GM12878 (cell line): ENCODE results near the gene MYMX. TPM values are rescaled to one million over a fixed set of nuclear protein-coding genes. Genes with fewer than 3 reads are reported as not detected.

Experiments
- ATAC-seq: fragments of 200-7000 bp; cut with Tn5 transposase; 3 replicates; pipeline ENCODE4 v1.9.1; 2020; ENCODE audit warnings: mild to moderate bottlenecking, moderate library complexity
- BruUV-seq: library from RNA; stranded (reverse); fragments of 400-500 nt; replicated peaks from 2 replicates; lab custom pipeline; 2021; lab: Mats Ljungman, UMichigan
- CTCF ChIA-PET: fragments of 300-600 bp; sonication (Branson Sonifier 250); formaldehyde crosslinking; extraction: SDS; loops from one replicate; lab custom pipeline; 2021; ENCODE audit warnings: inconsistent platforms; lab: Yijun Ruan, JAX
- POLR2A ChIA-PET: fragments of 350-600 bp; formaldehyde crosslinking; extraction: SDS; loops from one replicate; lab custom pipeline; 2021; ENCODE audit warnings: inconsistent platforms; lab: Charles Lee
- RAD21 ChIA-PET: fragments of 300-600 bp; sonication (Branson Sonifier 250); formaldehyde crosslinking; loops from one replicate; lab custom pipeline; 2023; ENCODE audit warnings: antibody characterized with exemption; ENCODE audit not compliant: unreplicated experiment; lab: Charles Lee
- SMC1A ChIA-PET: fragments of 300-600 bp; sonication (Branson Sonifier 250); formaldehyde crosslinking; loops from one replicate; lab custom pipeline; 2023; ENCODE audit not compliant: unreplicated experiment, uncharacterized antibody; lab: Charles Lee
- DNase-seq: peaks from one replicate; pipeline ENCODE4 v3.0.0-alpha.2; 2011; ENCODE audit warnings: low read depth, low spot score
- FAIRE-seq: peaks from 3 replicates; lab custom pipeline; 2011; peaks lifted over from hg19 to GRCh38; lab: Jason Lieb, UNC
- H2AFZ ChIP-seq: 2 replicates; pipeline ENCODE4 v1.6.0; 2011; ENCODE audit warnings: low read depth, low read length, control low read depth; ENCODE audit not compliant: control insufficient read depth
- H3K27ac ChIP-seq: 2 replicates; pipeline ENCODE4 v1.5.1; 2011; ENCODE audit warnings: control low read depth; ENCODE audit not compliant: control insufficient read depth, insufficient read depth
- H3K27me3 ChIP-seq, 2 experiments: replicated peaks in 1 of 2; 2 replicates each; pipeline versions ENCODE4 v1.6.0 to v1.6.1; 2011; ENCODE audit warnings: low read length in 1 of 2; ENCODE audit not compliant: control insufficient read depth in 2 of 2, insufficient read depth in 2 of 2
- H3K36me3 ChIP-seq, 2 experiments: 2 replicates each; pipeline ENCODE4 v1.5.1; 2011; ENCODE audit warnings: low read length in 1 of 2; ENCODE audit not compliant: control insufficient read depth in 2 of 2, insufficient read depth in 2 of 2
- H3K4me1 ChIP-seq: 2 replicates; pipeline ENCODE4 v1.6.1; 2011; ENCODE audit warnings: mild to moderate bottlenecking, low read length, moderate library complexity, mixed read lengths; ENCODE audit not compliant: control insufficient read depth, insufficient read depth
- H3K4me2 ChIP-seq: 2 replicates; pipeline ENCODE4 v1.6.0; 2011; ENCODE audit warnings: control low read depth; ENCODE audit not compliant: control insufficient read depth, insufficient read depth
- H3K4me3 ChIP-seq: fragments of 200-600 bp; sonication (generic); 2 replicates; pipeline ENCODE4 v1.5.1; 2016
- H3K79me2 ChIP-seq: 2 replicates; pipeline ENCODE4 v1.6.0; 2011; ENCODE audit warnings: low read length; ENCODE audit not compliant: control insufficient read depth, insufficient read depth
- H3K9ac ChIP-seq: 2 replicates; pipeline ENCODE4 v1.8.0; 2011; ENCODE audit warnings: low read length, control low read depth, mixed read lengths; ENCODE audit not compliant: control insufficient read depth, insufficient read depth
- H3K9me3 ChIP-seq: replicated peaks from 3 replicates; pipeline ENCODE4 v1.5.1; 2011; ENCODE audit warnings: mild to moderate bottlenecking, low read length; ENCODE audit not compliant: control insufficient read depth, insufficient read depth
- H4K20me1 ChIP-seq: 2 replicates; pipeline ENCODE4 v1.6.0; 2011; ENCODE audit not compliant: control insufficient read depth, insufficient read depth
- BACH1 ChIP-seq: fragments of 450-650 bp; IDR thresholded peaks from 2 replicates; pipeline ENCODE4 v1.6.1; 2017; ENCODE audit warnings: mild to moderate bottlenecking, borderline replicate concordance
- BMI1 ChIP-seq: fragments of 450-650 bp; IDR thresholded peaks from 2 replicates; pipeline ENCODE4 v1.6.1; 2016; ENCODE audit warnings: mild to moderate bottlenecking, moderate library complexity, borderline replicate concordance
- CBX3 ChIP-seq: fragments of 200-600 bp; sonication (generic); IDR thresholded peaks from 2 replicates; pipeline ENCODE4 v1.6.1; 2016; ENCODE audit warnings: low read depth, borderline replicate concordance
- CHD2 ChIP-seq: IDR thresholded peaks from 2 replicates; pipeline ENCODE4 v1.6.1; 2011; ENCODE audit warnings: low read depth, low read length, improper control_type of control experiment, borderline replicate concordance
- EGR1 ChIP-seq, 2 experiments: IDR thresholded peaks; 1 replicate in 1 of 2; 2 replicates in 1 of 2; pipeline ENCODE4 v1.6.1; 2011 to 2012; ENCODE audit warnings: low read depth in 2 of 2, low read length in 2 of 2, borderline replicate concordance in 1 of 2, mild to moderate bottlenecking in 1 of 2, moderate library complexity in 1 of 2
- EP300 ChIP-seq, 2 experiments: fragments of 150-350 bp in 1 of 2; IDR thresholded peaks; 2 replicates each; pipeline ENCODE4 v1.6.1; 2011 to 2012; ENCODE audit warnings: low read depth in 2 of 2, low read length in 2 of 2, borderline replicate concordance in 1 of 2, improper control_type of control experiment in 1 of 2, inconsistent platforms in 1 of 2; ENCODE audit not compliant: control insufficient read depth in 1 of 2
- JUNB ChIP-seq: IDR thresholded peaks from 2 replicates; pipeline ENCODE4 v1.6.1; 2016; ENCODE audit warnings: antibody characterized with exemption, mild to moderate bottlenecking
- NFYB ChIP-seq: IDR thresholded peaks from 2 replicates; pipeline ENCODE4 v1.6.1; 2011; ENCODE audit warnings: low read depth, mild to moderate bottlenecking, low read length, improper control_type of control experiment, moderate library complexity; ENCODE audit not compliant: insufficient read depth
- NR2C1 ChIP-seq: fragments of 450-650 bp; IDR thresholded peaks from 2 replicates; pipeline ENCODE4 v1.6.1; 2017; ENCODE audit warnings: antibody characterized with exemption, mild to moderate bottlenecking, moderate library complexity
- POU2F2 ChIP-seq: IDR thresholded peaks from 3 replicates; pipeline ENCODE4 v1.6.1; 2011; ENCODE audit warnings: low read depth, mild to moderate bottlenecking, low read length, borderline replicate concordance
- SMARCA5 ChIP-seq: fragments of 450-650 bp; IDR thresholded peaks from 2 replicates; pipeline ENCODE4 v1.6.1; 2017; ENCODE audit warnings: mild to moderate bottlenecking
- TAF1 ChIP-seq: IDR thresholded peaks from 2 replicates; pipeline ENCODE4 v1.6.1; 2011; ENCODE audit warnings: mild to moderate bottlenecking, low read depth, low read length, borderline replicate concordance
- TCF12 ChIP-seq: IDR thresholded peaks from 2 replicates; pipeline ENCODE4 v1.6.1; 2011; ENCODE audit warnings: low read depth, mild to moderate bottlenecking, low read length
- ZNF24 ChIP-seq: fragments of 450-650 bp; IDR thresholded peaks from 2 replicates; pipeline ENCODE4 v1.6.1; 2017; ENCODE audit warnings: antibody characterized with exemption, mild to moderate bottlenecking
- WGBS: methylation state at CpG from one replicate; pipeline ENCODE4 v1.1.6; 2016; ENCODE audit warnings: low lambda C conversion rate; ENCODE audit not compliant: insufficient replicate concordance, insufficient coverage; ENCODE audit errors: missing lambda C conversion rate; 5-methylcytosine and 5-hydroxymethylcytosine counted together
- in situ Hi-C: fragments of 300-500 bp; cut with MboI; formaldehyde crosslinking; loops from 9 replicates; pipeline ENCODE4 v1.14.3; 2018; ENCODE audit warnings: mixed read lengths
- intact Hi-C: fragments of 100-400 bp; cut with micrococcal nuclease; formaldehyde crosslinking; loops from one replicate; pipeline ENCODE4 v1.14.2; 2022; ENCODE audit not compliant: unreplicated experiment
- polyA plus RNA-seq, 11 experiments: library from polyadenylated mRNA; depleted of rRNA in 4 of 11; unstranded in 6 of 11; stranded (reverse) in 5 of 11; fragments of >200 nt; fragmentation: Nextera tagmentation in 4 of 11; fragmentation: Illumina TruSeq in 1 of 11; extraction: Ambion mirVana in 4 of 11; extraction: Trizol in 1 of 11; gene quantifications; 1 replicate in 1 of 11; 2 replicates in 10 of 11; pipeline versions ENCODE4 v1.2.1 to v1.2.3, GENCODE V29; 2011 to 2016; ENCODE audit warnings: inconsistent platforms in 2 of 11, missing spikeins in 2 of 11, low read depth in 1 of 11
- total RNA-seq, 4 experiments: library from RNA; depleted of rRNA in 3 of 4; stranded (reverse); fragments of >200 nt in 3 of 4; fragmentation: Illumina TruSeq in 1 of 4; extraction: Trizol in 1 of 4; gene quantifications; 2 replicates each; pipeline versions ENCODE4 v1.2.1 to v1.2.3, GENCODE V29; 2013 to 2021
- TF ChIP-seq, protein P1 (sequence below): IDR thresholded peaks from 2 replicates; pipeline ENCODE4 v1.6.1; 2012; ENCODE audit warnings: improper control_type of control experiment, low read depth, low read length; ENCODE audit not compliant: insufficient replicate concordance
- TF ChIP-seq, protein P2 (sequence below): IDR thresholded peaks from 2 replicates; pipeline ENCODE4 v1.6.1; 2011; ENCODE audit warnings: borderline replicate concordance, low read depth, mild to moderate bottlenecking, moderate library complexity, low read length; ENCODE audit not compliant: insufficient read depth, poor library complexity, severe bottlenecking

MYMX gene
- total and polyA plus RNA-seq, 10 of the 15 experiments (the other 5 are each of a cell fraction or from before 2014, with no cell fraction given): not detected

DNA sequence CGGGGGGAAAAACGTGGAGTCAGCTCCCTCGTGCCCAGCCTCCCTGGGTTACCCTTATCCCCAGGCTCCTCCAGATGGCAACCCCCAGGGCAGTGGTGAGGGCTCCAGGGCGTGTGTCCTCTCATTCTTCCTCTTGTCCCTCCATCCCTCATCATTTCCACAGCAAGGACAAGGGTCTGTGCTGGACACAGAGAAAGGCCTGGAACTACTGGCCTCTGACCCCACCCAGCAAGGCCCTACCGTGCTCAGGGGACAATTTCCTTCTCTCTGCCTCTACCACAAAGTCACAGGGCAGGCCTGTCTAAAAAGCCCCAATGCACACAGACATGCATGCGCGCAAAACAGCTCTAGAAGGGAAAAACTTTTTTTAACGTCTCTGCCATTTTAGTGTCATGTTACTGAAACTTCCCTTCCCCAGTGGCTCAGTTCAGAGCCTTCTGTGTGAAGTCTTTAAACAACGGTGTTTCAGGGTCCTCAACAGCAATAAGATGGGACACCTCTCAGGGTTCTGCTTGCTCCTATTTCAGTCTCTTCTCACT lies 41.7 kb downstream of the MYMX start:
- peak overlapping the region; percentile 33 for H3K4me3 ChIP-seq
- no peak for TF ChIP-seq JUNB
- peak; percentile 33; the same call in 1 of the 3 replicates for TF ChIP-seq POU2F2
- TF ChIP-seq TCF12: peak; percentile 19; the same call in 1 of the 2 replicates
- TF ChIP-seq NFYB: no peak
- no peak for TF ChIP-seq TAF1
- TF ChIP-seq SMARCA5: 0 out of 2 replicates have a peak, but pooled peaks have one; percentile 10
- TF ChIP-seq CBX3: no peak
- TF ChIP-seq, protein P1, sequence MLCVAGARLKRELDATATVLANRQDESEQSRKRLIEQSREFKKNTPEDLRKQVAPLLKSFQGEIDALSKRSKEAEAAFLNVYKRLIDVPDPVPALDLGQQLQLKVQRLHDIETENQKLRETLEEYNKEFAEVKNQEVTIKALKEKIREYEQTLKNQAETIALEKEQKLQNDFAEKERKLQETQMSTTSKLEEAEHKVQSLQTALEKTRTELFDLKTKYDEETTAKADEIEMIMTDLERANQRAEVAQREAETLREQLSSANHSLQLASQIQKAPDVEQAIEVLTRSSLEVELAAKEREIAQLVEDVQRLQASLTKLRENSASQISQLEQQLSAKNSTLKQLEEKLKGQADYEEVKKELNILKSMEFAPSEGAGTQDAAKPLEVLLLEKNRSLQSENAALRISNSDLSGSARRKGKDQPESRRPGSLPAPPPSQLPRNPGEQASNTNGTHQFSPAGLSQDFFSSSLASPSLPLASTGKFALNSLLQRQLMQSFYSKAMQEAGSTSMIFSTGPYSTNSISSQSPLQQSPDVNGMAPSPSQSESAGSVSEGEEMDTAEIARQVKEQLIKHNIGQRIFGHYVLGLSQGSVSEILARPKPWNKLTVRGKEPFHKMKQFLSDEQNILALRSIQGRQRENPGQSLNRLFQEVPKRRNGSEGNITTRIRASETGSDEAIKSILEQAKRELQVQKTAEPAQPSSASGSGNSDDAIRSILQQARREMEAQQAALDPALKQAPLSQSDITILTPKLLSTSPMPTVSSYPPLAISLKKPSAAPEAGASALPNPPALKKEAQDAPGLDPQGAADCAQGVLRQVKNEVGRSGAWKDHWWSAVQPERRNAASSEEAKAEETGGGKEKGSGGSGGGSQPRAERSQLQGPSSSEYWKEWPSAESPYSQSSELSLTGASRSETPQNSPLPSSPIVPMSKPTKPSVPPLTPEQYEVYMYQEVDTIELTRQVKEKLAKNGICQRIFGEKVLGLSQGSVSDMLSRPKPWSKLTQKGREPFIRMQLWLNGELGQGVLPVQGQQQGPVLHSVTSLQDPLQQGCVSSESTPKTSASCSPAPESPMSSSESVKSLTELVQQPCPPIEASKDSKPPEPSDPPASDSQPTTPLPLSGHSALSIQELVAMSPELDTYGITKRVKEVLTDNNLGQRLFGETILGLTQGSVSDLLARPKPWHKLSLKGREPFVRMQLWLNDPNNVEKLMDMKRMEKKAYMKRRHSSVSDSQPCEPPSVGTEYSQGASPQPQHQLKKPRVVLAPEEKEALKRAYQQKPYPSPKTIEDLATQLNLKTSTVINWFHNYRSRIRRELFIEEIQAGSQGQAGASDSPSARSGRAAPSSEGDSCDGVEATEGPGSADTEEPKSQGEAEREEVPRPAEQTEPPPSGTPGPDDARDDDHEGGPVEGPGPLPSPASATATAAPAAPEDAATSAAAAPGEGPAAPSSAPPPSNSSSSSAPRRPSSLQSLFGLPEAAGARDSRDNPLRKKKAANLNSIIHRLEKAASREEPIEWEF: peak; percentile 20
- no peak for TF ChIP-seq EGR1 (IDR thresholded peaks at IDR 0.05; ENCODE audit: borderline replicate concordance in 1 of 2, low read depth in 2 of 2, low read length in 2 of 2)
- peak; percentile 50 for TF ChIP-seq NR2C1
- TF ChIP-seq, protein P2, sequence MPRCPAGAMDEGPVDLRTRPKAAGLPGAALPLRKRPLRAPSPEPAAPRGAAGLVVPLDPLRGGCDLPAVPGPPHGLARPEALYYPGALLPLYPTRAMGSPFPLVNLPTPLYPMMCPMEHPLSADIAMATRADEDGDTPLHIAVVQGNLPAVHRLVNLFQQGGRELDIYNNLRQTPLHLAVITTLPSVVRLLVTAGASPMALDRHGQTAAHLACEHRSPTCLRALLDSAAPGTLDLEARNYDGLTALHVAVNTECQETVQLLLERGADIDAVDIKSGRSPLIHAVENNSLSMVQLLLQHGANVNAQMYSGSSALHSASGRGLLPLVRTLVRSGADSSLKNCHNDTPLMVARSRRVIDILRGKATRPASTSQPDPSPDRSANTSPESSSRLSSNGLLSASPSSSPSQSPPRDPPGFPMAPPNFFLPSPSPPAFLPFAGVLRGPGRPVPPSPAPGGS: peak; percentile 40
- TF ChIP-seq EP300 (IDR thresholded peaks at IDR 0.05; ENCODE audit: borderline replicate concordance in 1 of 2, control insufficient read depth in 1 of 2, low read depth in 2 of 2, low read length in 2 of 2): peak in 1 of 2 experiments; percentile 78; a peak in 1 of 4 replicates
- TF ChIP-seq BACH1: 0 out of 2 replicates have a peak, but pooled peaks have one; percentile 36
- no peak for TF ChIP-seq BMI1
- peak; percentile 62; the same call in 1 of the 2 replicates for TF ChIP-seq ZNF24
- TF ChIP-seq CHD2: no peak; the same call in 1 of the 2 replicates

More for the DNA sequence above, 41.7 kb downstream of the MYMX start:
- ChIA-PET CTCF (interaction anchor here (0.7 to 1.3 kb wide), 2 partner anchors 11 to 86 kb away, joined by 3 to 4 read pairs; no protein-coding TSS in a partner anchor), SMC1A (interaction anchor here (2.7 kb wide), 1 partner anchor 85 kb away, joined by 10 read pairs; no protein-coding TSS in a partner anchor), RAD21 (interaction anchor here (0.6 to 4.8 kb wide), 2 partner anchors 10 to 12 kb away, joined by 5 to 28 read pairs; partner anchors contain the start of gene HSP90AB1), POLR2A (interaction anchor here (0.6 to 10.7 kb wide), 3 partner anchors 11 to 61 kb away, joined by 3 to 131 read pairs (median 6); partner anchors contain the start of gene HSP90AB1)
- BruUV-seq: no TSS peak
- Histone ChIP-seq H2AFZ (no peak overlapping the region), H3K27ac (peak overlapping the region; percentile 99), H3K4me2 (peak overlapping the region; percentile 98), H3K27me3 (no peaks in the 10 kb centered on the region), H4K20me1 (peaks cover 4% of the 10 kb centered on the region; the same call in 1 of the 2 replicates), H3K9ac (peak overlapping the region; percentile 90), H3K4me1 (peaks cover 68% of the 10 kb centered on the region), H3K9me3 (no peaks in the 10 kb centered on the region), H3K36me3 (peaks cover 27 to 30% of the 10 kb centered on the region in 2 experiments), H3K79me2 (peaks cover 86% of the 10 kb centered on the region)
- in situ Hi-C loops: no loop called here
- ATAC-seq (peak; percentile 5), FAIRE-seq (peak; percentile 38), DNase-seq (no peak)
- 11% methylated on average over 9 of the region's 9 CpGs for WGBS
- intact Hi-C loops: no loop called here
